MCF 10A (cell line): ENCODE measurements around the gene IFI27L1. TPM values are rescaled to one million over a fixed set of nuclear protein-coding genes. Genes with fewer than 3 reads are reported as not detected.

ENCODE experiments used
- BruUV-seq: library from RNA; stranded (reverse); fragments of 400-500 nt; replicated peaks from 2 replicates; lab custom pipeline; 2021; lab: Mats Ljungman, UMichigan
- CTCF ChIA-PET: fragments of 300-600 bp; sonication (Branson Sonifier 250); formaldehyde crosslinking; extraction: SDS; loops from one replicate; lab custom pipeline; 2021; ENCODE audit warnings: antibody characterized with exemption, inconsistent platforms; lab: Yijun Ruan, JAX
- POLR2A ChIA-PET: fragments of 300-600, 350-650 bp; sonication (Branson Sonifier 250); formaldehyde crosslinking; extraction: SDS; loops from one replicate; lab custom pipeline; 2020; ENCODE audit warnings: antibody characterized with exemption, inconsistent platforms; lab: Yijun Ruan, JAX
- DNase-seq: peaks from one replicate; pipeline ENCODE4 v3.0.0-alpha.2; 2018; ENCODE audit not compliant: unreplicated experiment
- H3K27ac Mint-ChIP-seq: one replicate; pipeline ENCODE4 v1.8.0; 2022; ENCODE audit warnings: mild to moderate bottlenecking, low read depth, mixed read lengths; ENCODE audit not compliant: unreplicated experiment
- H3K27me3 Mint-ChIP-seq: one replicate; pipeline ENCODE4 v1.8.0; 2022; ENCODE audit warnings: mixed read lengths; ENCODE audit not compliant: insufficient read depth, unreplicated experiment
- H3K36me3 Mint-ChIP-seq: one replicate; pipeline ENCODE4 v1.8.0; 2022; ENCODE audit warnings: mild to moderate bottlenecking, moderate library complexity, mixed read lengths; ENCODE audit not compliant: insufficient read depth, unreplicated experiment
- H3K4me1 Mint-ChIP-seq: one replicate; pipeline ENCODE4 v1.8.0; 2022; ENCODE audit warnings: mixed read lengths; ENCODE audit not compliant: insufficient read depth, unreplicated experiment
- H3K4me3 Mint-ChIP-seq: one replicate; pipeline ENCODE4 v1.8.0; 2022; ENCODE audit warnings: mild to moderate bottlenecking, moderate library complexity, mixed read lengths; ENCODE audit not compliant: unreplicated experiment
- H3K9me3 Mint-ChIP-seq: one replicate; pipeline ENCODE4 v1.8.0; 2022; ENCODE audit warnings: mixed read lengths; ENCODE audit not compliant: unreplicated experiment
- CTCF ChIP-seq: fragments of 200-600 bp; IDR thresholded peaks from one replicate; pipeline ENCODE4 v1.8.0; 2022; ENCODE audit warnings: antibody characterized with exemption, mild to moderate bottlenecking; ENCODE audit not compliant: unreplicated experiment
- intact Hi-C: fragments of 100-400 bp; cut with micrococcal nuclease; formaldehyde crosslinking; loops from 2 replicates; pipeline ENCODE4 v1.14.1; 2022
- total RNA-seq: library from RNA; stranded (reverse); gene quantifications from 2 replicates; pipeline ENCODE4 v1.2.3, GENCODE V29; 2022

IFI27L1 gene
- total RNA-seq, 1 experiment from 2014 or later = 18.4 TPM

- BruUV-seq = no TSS peak
- Mint-ChIP-seq H3K27me3 (no peaks in the 10 kb centered on the region), H3K27ac (no peak overlapping the region), H3K36me3 (no peaks in the 10 kb centered on the region), H3K4me1 (no peaks in the 10 kb centered on the region), H3K4me3 (no peak overlapping the region), H3K9me3 (no peaks in the 10 kb centered on the region)
- TF ChIP-seq CTCF = no peak
- DNase-seq = no peak
- ChIA-PET CTCF (interaction anchor here (1.4 kb wide), 1 partner anchor 52 kb away, joined by 9 read pairs; no protein-coding TSS in a partner anchor), POLR2A (interaction anchor here (5.2 kb wide), 1 partner anchor 7 kb away, joined by 37 read pairs; the partner anchor contains the start of genes DDX24 and IFI27L1)
- intact Hi-C loops = no loop called here
Observed at GRCh38 chr14:94087891-94088290, 6.8 kb downstream of the IFI27L1 start.

- Mint-ChIP-seq H3K27ac (no peak overlapping the region), H3K27me3 (no peaks in the 10 kb centered on the region), H3K4me3 (no peak overlapping the region), H3K36me3 (no peaks in the 10 kb centered on the region), H3K4me1 (no peaks in the 10 kb centered on the region), H3K9me3 (no peaks in the 10 kb centered on the region)
- CTCF ChIA-PET = interaction anchor here (0.6 kb wide), 1 partner anchor 1487 kb away, joined by 3 read pairs; no protein-coding TSS in a partner anchor
- TF ChIP-seq CTCF = no peak
- DNase-seq = no peak
- POLR2A ChIA-PET = interaction anchor here (5.2 kb wide), 1 partner anchor 8 kb away, joined by 37 read pairs; the partner anchor contains the start of genes DDX24 and IFI27L1
- no TSS peak for BruUV-seq
- intact Hi-C loops = no loop called here
Observed at GRCh38 chr14:94088516-94088915, 7.4 kb downstream of the IFI27L1 start.

GRCh38 chr14:94089479-94089878, 8.4 kb downstream of the IFI27L1 start:
- H3K4me1 Mint-ChIP-seq = no peaks in the 10 kb centered on the region
- TF ChIP-seq CTCF = no peak
- no peaks in the 10 kb centered on the region for H3K9me3 Mint-ChIP-seq
- intact Hi-C loops = no loop called here
- no peaks in the 10 kb centered on the region for H3K36me3 Mint-ChIP-seq
- no TSS peak for BruUV-seq
- CTCF ChIA-PET = interaction anchor here (0.9 to 1.2 kb wide), 2 partner anchors 47 to 53 kb away, joined by 3 to 6 read pairs; no protein-coding TSS in a partner anchor
- no peaks in the 10 kb centered on the region for H3K27me3 Mint-ChIP-seq
- POLR2A ChIA-PET = interaction anchor here (0.9 to 5.2 kb wide), 2 partner anchors 9 to 28 kb away, joined by 3 to 37 read pairs; partner anchors contain the start of genes DDX24 and IFI27L1
- H3K27ac Mint-ChIP-seq = no peak overlapping the region
- DNase-seq = no peak
- H3K4me3 Mint-ChIP-seq = no peak overlapping the region

- no peaks in the 10 kb centered on the region for H3K36me3 Mint-ChIP-seq
Observed at GRCh38 chr14:94093418-94093817, 12.3 kb downstream of the IFI27L1 start.

More at GRCh38 chr14:94093418-94093817, 12.3 kb downstream of the IFI27L1 start:
- H3K4me1 Mint-ChIP-seq = no peaks in the 10 kb centered on the region
- ChIA-PET POLR2A (no interaction called here), CTCF (interaction anchor here (0.9 to 1.3 kb wide), 2 partner anchors 12 to 39 kb away, joined by 3 read pairs; partner anchors contain the start of genes DDX24 and IFI27L1)
- no peak for DNase-seq
- no peaks in the 10 kb centered on the region for H3K27me3 Mint-ChIP-seq
- H3K4me3 Mint-ChIP-seq = no peak overlapping the region
- intact Hi-C loops = no loop called here
- no TSS peak for BruUV-seq
- TF ChIP-seq CTCF = no peak
- no peak overlapping the region for H3K27ac Mint-ChIP-seq
- no peaks in the 10 kb centered on the region for H3K9me3 Mint-ChIP-seq
